Measurements from ENCODE around the gene MIDN. TPM values are rescaled to one million over a fixed set of nuclear protein-coding genes. Genes with fewer than 3 reads are reported as not detected.

MIDN gene
- total and polyA plus RNA-seq, 10 of the 15 experiments (the other 5 are each of a cell fraction or from before 2014, with no cell fraction given): 0.38 to 51.5 (median 7.2) TPM

- no peak for TF ChIP-seq CEBPZ (IDR thresholded peaks at IDR 0.05; ENCODE audit: low read depth, low read length)
- TF ChIP-seq SRF (IDR thresholded peaks at IDR 0.05; ENCODE audit: low read depth in 2 of 2, low read length in 2 of 2): no peak
- TF ChIP-seq SMAD1 (IDR thresholded peaks at IDR 0.05; ENCODE audit: low read depth, partially characterized antibody): no peak
- peak; percentile 77 for TF ChIP-seq GATAD2B (conservative IDR thresholded peaks at IDR 0.05; ENCODE audit: low read depth)
- no peak for TF ChIP-seq PKNOX1 (IDR thresholded peaks at IDR 0.05)
- 0 out of 2 replicates have a peak, but pooled peaks have one; percentile 29 for TF ChIP-seq NR2C1 (IDR thresholded peaks at IDR 0.05)
- no peak for TF ChIP-seq IRF4 (IDR thresholded peaks at IDR 0.05; ENCODE audit: low read depth, low read length)
- no peak for TF ChIP-seq FOXM1 (IDR thresholded peaks at IDR 0.05; ENCODE audit: low read depth, low read length)
- TF ChIP-seq SP1 (IDR thresholded peaks at IDR 0.05; ENCODE audit: low read depth, low read length): no peak
- no peak for TF ChIP-seq FOXK2 (IDR thresholded peaks at IDR 0.05)
- TF ChIP-seq IKZF1 (conservative IDR thresholded peaks at IDR 0.05): peak; percentile 32; the same call in 1 of the 2 replicates
- peak; percentile 73; the same call in 1 of the 2 replicates for TF ChIP-seq SMARCA5 (IDR thresholded peaks at IDR 0.05)
- no peak for TF ChIP-seq NR2C2 (IDR thresholded peaks at IDR 0.05; ENCODE audit: borderline replicate concordance, control insufficient read depth, insufficient read length, low read depth)
- no peak for TF ChIP-seq KDM1A (IDR thresholded peaks at IDR 0.05; ENCODE audit: borderline replicate concordance)
- no peak for TF ChIP-seq ZNF207 (IDR thresholded peaks at IDR 0.05; ENCODE audit: borderline replicate concordance)
- TF ChIP-seq EP300 (IDR thresholded peaks at IDR 0.05; ENCODE audit: borderline replicate concordance in 1 of 2, control insufficient read depth in 1 of 2, low read depth in 2 of 2, low read length in 2 of 2): no peak
- no peak for TF ChIP-seq ZNF24 (IDR thresholded peaks at IDR 0.05)
- TF ChIP-seq NR2F1 (conservative IDR thresholded peaks at IDR 0.05): peak; percentile 70
- peak; percentile 42; the same call in 1 of the 2 replicates for TF ChIP-seq SIN3A (IDR thresholded peaks at IDR 0.05; ENCODE audit: low read depth, low read length)
- TF ChIP-seq ETV6 (conservative IDR thresholded peaks at IDR 0.05 in 1 of 2, IDR thresholded peaks at IDR 0.05 in 1 of 2; ENCODE audit: borderline replicate concordance in 1 of 2, low read depth in 1 of 2): no peak
- TF ChIP-seq TAF1 (IDR thresholded peaks at IDR 0.05; ENCODE audit: borderline replicate concordance, low read depth, low read length): no peak
- no peak for TF ChIP-seq POLR2A (IDR thresholded peaks at IDR 0.05; ENCODE audit: low read depth, low read length)
- TF ChIP-seq SUPT20H (IDR thresholded peaks at IDR 0.05; ENCODE audit: borderline replicate concordance, control insufficient read depth, low read depth, low read length): no peak
- peak in 1 of 2 experiments; percentile 42; a peak in 1 of 3 replicates for TF ChIP-seq EGR1 (IDR thresholded peaks at IDR 0.05; ENCODE audit: borderline replicate concordance in 1 of 2, low read depth in 2 of 2, low read length in 2 of 2)
- TF ChIP-seq SREBF2 (IDR thresholded peaks at IDR 0.05; ENCODE audit: low read length): no peak
- no peak for TF ChIP-seq MTA2 (IDR thresholded peaks at IDR 0.05; ENCODE audit: low read depth)
- TF ChIP-seq NFXL1 (IDR thresholded peaks at IDR 0.05; ENCODE audit: borderline replicate concordance): no peak
- no peak for TF ChIP-seq POLR2AphosphoS2 (IDR thresholded peaks at IDR 0.05; ENCODE audit: low read depth, low read length)
Observed at GRCh38 chr19:1250437-1251260, 2.3 kb downstream of the MIDN start (continued).

Data from GM12878 (cell line).